Endothelial cell of umbilical vein (primary cell): Measurements from ENCODE around the gene CACNA1C.

Experiments
- CTCF ChIP-seq, 2 donors: IDR thresholded peaks; 1 replicate in 1 of 2; 2 replicates in 1 of 2; pipeline ENCODE4 v1.5.1; 2011; ENCODE audit warnings: low read length in 2 of 2, mild to moderate bottlenecking in 2 of 2, moderate library complexity in 2 of 2, control low read depth in 1 of 2, inconsistent platforms in 1 of 2, low read depth in 1 of 2; ENCODE audit not compliant: insufficient read depth in 1 of 2; ENCODE audit errors: extremely low read depth in 1 of 2
- EZH2 ChIP-seq: IDR thresholded peaks from 2 replicates; pipeline ENCODE4 v1.6.1; 2012; ENCODE audit warnings: borderline replicate concordance, low read depth, mild to moderate bottlenecking, moderate library complexity, low read length, inconsistent platforms; ENCODE audit not compliant: severe bottlenecking
- GATA2 ChIP-seq: IDR thresholded peaks from 2 replicates; pipeline ENCODE4 v1.7.0; 2011; ENCODE audit warnings: low read depth, mild to moderate bottlenecking, moderate library complexity, mixed read lengths, low read length; ENCODE audit not compliant: insufficient read length, insufficient read depth
- MAX ChIP-seq: IDR thresholded peaks from 2 replicates; pipeline ENCODE4 v1.6.1; 2011; ENCODE audit not compliant: insufficient read depth, insufficient read length
- MYC ChIP-seq: IDR thresholded peaks from one replicate; pipeline ENCODE4 v1.6.1; 2011; ENCODE audit warnings: mild to moderate bottlenecking, low read depth, low read length
- POLR2A ChIP-seq: IDR thresholded peaks from 2 replicates; pipeline ENCODE4 v1.6.1; 2012; ENCODE audit warnings: low read depth, mild to moderate bottlenecking, control low read depth, low read length
- POLR2AphosphoS5 ChIP-seq: IDR thresholded peaks from 2 replicates; pipeline ENCODE4 v1.6.1; 2012; ENCODE audit warnings: low read depth, mild to moderate bottlenecking, control low read depth, low read length, moderate library complexity; ENCODE audit not compliant: insufficient read depth

- TF ChIP-seq CTCF (IDR thresholded peaks at IDR 0.05; ENCODE audit: extremely low read depth in 1 of 2, insufficient read depth in 1 of 2, low read depth in 1 of 2, low read length in 2 of 2) (no peak), MYC (no peak), EZH2 (no peak), POLR2A (no peak), POLR2AphosphoS5 (no peak), MAX (no peak), GATA2 (no peak)
Observed at GRCh38 chr12:2735432-2735831, 682.6 kb downstream of the CACNA1C start.
